HG02973 (cell line): Measurements from ENCODE around the gene NTN5.
"Not testable (repeated sequence)": the region's sequence is repeated elsewhere in the genome, so short reads cannot be mapped to it uniquely, and the experiment has no call there.

Experiments
- ATAC-seq: cut with Tn5 transposase; IDR thresholded peaks from one replicate; pipeline ENCODE4 v1.9.1; 2021; ENCODE audit warnings: moderate library complexity; ENCODE audit not compliant: unreplicated experiment

NTN5 gene, protein sequence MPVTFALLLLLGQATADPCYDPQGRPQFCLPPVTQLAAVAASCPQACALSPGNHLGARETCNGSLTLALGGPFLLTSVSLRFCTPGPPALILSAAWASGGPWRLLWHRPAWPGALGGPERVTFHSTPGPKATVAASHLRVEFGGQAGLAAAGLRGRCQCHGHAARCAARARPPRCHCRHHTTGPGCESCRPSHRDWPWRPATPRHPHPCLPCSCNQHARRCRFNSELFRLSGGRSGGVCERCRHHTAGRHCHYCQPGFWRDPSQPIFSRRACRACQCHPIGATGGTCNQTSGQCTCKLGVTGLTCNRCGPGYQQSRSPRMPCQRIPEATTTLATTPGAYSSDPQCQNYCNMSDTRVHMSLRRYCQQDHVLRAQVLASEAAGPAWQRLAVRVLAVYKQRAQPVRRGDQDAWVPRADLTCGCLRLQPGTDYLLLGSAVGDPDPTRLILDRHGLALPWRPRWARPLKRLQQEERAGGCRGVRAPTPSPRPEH

DNA sequence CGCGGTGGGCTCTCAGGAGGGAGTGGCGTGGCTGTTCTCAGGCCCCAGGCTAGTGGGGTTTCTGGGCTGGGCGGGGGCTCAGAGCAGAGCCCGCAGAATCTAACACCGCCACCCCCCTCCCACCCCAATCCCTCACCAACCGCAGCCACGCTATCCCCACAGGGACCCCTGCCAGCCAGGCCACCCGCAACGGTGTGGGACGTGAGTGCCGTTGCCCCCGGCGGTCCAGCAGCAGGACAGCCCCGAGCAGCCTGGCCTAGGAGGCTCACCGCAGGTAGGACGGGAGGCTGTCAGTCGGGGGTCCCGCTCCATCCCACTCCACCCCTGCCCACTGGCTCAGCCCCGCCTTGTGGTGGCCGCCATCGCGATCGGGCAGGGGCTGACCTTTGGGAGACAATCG lies at the start of gene NTN5:
NTN5 (minus strand) TSS at position 24 of the 400 bp plus-strand sequence. CDS start 2,031 bp downstream, outside the sequence.
- ATAC-seq: no peak

DNA sequence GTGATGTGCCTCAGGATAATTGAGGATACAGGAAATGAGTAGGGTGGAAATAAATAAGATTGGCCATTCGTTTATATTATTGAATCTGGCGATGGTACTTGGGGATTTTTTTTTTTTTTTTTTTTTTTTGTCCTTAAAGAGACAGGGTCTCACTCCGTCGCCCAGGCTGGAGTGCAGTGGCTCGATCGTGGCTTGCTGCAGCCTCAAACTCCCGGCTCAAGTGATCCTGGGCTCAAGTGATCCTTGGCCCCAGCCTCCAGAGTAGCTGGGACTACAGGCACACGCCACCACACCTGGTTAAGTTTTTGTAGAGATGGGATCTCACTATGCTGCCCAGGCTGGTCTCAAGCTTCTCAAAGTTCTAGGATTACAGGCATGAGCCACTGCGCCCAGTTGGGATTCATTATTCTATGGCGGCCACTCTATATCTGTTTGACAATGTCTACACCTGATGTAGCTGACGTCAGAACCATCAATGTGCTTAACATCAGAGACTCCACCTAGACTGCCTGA lies 49.4 kb upstream of the NTN5 start:
- ATAC-seq: no peak

DNA sequence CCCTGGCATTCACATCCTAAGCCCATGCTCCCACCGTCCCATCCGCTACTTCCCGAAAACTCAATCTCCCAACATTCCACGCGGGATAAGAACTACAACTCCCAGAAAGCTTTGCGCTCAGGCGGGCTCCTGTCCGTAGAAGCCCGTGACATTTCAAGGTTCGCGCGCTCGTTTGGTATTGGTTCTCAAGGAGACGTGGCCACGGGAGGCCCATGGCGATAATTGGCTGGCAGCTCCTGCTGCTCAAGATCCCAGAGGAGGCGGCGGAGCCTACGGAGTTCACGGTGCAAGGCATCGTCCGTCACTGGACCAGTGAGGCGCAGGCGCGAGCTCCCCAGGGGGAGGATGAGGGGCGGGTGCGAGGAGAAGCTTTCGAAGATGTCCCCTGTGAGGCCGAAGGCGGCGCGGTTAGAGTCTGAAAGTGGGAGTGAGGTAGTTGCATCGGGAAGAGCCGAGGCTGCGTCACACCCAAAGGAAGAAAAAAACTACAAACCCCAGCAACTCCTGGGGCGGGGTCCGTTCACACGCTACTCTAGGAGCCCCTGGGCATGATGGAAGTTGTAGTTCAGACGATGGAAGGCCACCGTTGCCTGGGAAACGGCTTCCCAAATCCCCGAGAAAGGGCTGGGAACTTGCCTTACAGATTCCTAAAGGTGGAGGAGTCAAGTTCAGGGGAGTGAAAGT lies 47.9 kb upstream of the NTN5 start:
- ATAC-seq: peak; percentile 75

DNA sequence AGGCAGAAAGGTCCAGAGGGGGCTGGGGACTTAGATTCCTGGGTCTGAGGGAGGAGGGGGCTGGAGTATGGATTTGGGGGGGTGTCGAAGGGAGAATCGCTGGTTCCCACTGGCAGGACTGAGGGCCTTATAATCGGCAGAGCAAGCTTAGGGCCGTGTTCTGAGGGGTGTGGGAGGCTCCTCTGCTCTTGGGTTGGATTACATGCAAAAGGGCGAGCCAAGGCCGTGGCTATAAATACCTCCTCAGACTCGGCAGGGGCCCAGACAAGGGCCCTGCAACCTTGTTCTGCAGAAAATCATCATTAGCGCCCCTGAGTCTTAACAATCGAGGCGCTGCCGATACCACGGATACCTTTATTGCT lies 47.4 kb upstream of the NTN5 start:
- no peak for ATAC-seq

DNA sequence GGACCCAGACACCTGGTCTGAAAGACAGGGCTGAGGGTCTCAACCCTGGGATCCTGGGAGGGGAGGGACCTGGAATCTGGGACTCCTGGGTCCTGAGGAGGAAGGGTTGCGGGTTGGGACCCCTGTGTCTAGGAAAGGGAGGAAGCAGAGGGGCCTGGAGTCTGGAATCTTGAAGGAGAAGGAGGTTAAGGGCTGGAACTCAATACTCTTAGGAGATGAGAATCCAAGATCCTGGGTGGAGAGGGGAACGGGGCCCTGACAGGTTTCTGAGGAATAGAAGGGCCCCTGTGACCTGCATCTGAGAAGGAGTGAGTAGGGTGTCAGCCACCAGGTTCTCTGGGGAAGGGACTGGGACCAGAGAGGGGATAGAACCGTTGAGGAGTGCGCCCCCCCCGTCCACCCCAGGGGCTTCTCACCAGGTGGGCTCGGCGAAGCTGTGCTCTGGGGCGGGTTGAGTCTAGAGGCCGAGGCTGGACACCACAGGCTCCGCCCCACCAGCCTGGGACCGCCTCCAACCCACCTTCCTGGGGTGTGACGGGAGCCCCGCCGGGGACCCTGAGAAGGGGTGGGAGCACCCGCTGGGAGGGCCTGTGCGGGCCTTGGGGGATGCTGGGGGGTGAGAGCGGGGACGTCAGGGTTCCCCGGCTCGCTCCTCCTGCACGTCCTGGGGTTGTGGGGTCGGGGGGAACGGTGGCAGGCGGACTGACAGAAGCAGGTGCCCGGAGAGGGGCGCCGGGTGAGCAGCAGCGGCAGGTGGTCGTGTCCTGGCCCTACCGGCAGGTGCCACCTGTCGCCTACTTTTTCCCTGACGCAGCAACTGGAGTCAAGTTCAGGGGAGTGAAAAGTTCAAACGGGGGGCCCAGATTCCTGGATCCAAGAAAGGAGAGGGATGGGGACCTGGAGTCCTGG lies 46.7 kb upstream of the NTN5 start, which contains the start of gene MAMSTR:
MAMSTR (minus strand) TSS at position 463 of the 909 bp plus-strand sequence. CDS start 694 bp downstream, outside the sequence.
- no peak for ATAC-seq

DNA sequence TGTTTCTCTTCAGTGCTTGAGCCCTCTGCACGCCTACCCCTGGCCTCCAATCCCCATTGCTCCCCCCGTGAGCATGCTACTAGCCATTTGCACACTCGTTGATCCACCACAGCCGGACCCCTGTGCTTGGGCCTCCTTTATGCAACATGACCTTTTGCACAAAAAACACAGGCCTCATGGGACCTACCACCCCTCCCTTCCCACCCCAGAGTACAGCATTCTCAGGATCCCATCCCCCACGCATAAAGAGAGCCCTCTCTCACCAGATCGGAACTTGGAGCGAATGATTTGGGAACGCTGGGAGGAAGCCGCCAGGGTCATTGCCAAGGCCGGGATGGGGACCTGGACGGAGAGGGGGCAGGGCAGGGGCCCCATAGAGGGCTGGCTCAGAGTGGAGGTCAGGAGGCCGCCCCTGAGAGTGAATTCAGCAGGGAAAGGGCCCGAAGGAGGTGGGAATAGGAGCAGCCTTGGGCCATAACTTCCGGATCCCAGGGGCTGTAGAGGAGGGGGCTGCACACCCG lies 46.0 kb upstream of the NTN5 start:
- ATAC-seq: no peak

DNA sequence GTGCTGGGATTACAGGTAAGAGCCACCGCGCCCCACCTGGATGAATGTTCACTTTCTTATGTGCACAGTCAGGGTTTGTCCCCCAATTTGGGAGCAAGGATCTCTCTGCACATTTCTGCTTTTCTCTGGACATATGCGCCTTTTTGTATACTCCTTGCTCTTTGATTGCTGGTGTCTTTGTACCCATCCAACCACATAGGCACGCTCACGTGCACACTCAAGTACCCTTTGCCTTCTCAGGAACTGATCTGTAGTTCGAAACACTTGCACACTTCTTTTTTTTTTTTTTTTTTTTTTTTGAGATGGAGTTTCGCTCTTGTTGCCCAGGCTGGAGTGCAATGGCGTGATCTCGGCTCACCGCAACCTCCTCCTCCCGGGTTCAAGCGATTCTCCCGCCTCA lies 45.3 kb upstream of the NTN5 start:
- not testable (repeated sequence) for ATAC-seq

DNA sequence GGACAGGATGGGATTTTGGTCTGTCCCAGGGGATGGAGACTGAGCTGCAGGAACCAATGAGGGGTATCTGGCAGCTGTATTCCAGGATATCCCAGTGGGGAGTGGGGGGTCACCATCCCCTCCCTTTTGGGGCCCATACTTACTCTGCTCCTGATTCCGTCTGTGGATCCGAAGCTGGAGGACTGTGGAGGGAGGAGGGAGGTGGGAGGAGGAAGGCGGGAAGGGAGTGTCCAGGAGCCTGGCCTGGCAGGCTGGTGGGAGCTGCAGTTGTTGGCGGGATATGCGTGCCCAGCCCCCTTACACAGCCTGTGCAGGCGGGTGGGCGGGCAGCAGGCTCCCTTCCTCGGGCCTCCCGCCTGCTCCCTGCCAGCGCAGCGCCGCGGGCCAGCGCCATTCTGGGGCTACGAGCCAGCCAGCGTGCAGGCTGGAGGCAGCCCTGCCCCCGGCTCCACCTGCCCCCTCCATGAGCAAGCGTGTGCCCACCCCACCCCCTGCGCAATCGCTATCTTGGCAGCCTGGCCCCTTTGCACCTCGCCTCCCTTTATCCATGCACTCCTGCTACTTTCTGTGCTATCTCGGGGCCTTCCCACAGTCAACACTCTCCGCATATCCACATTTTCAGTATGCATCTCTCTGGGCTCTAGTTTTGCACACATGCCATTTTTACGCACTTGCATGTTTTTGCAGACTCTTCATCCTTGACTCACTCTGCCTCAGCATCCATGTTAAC lies 43.9 kb upstream of the NTN5 start:
- ATAC-seq: no peak

DNA sequence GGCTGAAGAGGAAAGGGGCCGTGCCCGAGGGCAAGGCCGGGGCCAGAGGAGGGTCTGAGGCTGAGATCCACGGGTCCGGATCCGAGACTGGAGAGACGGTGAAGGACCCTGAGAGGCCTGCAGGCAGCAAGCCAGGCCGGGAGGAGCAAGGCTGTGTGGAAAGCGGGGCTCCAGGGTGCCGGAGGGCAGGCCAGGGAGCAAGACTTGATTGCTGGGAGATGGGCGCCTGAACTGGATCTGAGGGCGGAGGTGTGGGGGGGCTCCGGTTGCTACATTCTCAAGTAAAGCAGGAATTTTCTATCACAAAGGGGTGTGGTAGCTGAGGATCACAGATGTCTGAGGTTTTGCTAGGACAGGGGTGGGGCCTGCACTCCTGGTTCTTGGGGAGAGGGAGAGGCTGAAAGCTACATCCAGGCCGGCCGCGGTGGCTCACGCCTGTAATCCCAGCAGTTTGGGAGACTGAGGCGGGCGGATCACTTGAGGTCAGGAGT lies 42.9 kb upstream of the NTN5 start:
- no peak for ATAC-seq

DNA sequence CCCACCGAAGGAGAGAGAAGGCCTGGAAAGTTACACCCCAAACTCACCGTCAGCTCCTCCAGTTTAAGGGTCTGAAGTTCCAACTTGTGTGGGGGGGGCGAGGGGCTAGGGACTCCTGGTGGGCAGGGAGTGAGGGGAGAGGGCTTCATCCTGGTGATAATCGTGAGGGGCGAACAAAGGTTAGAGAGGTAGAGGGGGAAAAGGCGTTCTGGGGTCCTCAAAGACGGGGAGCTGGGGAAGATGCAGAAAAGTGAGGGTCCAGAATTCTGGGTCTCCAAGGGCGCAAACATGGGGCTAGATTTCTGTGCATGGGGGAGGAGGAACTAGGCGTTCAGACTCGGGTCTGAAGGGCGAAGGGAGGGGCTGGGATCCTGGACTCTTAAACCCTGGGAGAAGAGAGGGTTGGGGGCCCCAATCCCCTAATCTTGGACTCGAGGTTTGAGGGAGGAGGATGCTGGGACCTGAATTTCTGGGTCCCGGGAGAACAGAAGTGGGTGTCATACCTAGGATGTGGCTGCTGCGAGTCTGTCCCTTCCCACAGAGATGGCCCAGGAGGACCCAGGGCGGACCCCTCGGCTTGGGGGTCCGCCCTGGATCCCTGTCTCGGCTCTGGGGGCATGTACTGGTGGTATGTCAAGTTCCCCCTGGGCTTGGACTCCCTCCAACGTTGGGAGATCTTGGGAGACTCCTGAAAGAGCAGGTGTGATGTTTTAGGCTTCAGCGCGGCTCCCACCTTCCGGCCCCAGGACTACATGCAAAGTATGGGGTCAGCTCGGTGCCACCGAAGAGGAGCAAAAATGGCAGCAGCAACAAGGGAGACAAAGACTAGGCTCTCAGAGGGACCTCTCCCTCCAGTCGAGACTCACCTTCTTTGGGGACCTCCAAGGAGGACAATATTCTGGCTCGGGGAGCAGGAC lies 42.2 kb upstream of the NTN5 start:
- ATAC-seq: no peak

DNA sequence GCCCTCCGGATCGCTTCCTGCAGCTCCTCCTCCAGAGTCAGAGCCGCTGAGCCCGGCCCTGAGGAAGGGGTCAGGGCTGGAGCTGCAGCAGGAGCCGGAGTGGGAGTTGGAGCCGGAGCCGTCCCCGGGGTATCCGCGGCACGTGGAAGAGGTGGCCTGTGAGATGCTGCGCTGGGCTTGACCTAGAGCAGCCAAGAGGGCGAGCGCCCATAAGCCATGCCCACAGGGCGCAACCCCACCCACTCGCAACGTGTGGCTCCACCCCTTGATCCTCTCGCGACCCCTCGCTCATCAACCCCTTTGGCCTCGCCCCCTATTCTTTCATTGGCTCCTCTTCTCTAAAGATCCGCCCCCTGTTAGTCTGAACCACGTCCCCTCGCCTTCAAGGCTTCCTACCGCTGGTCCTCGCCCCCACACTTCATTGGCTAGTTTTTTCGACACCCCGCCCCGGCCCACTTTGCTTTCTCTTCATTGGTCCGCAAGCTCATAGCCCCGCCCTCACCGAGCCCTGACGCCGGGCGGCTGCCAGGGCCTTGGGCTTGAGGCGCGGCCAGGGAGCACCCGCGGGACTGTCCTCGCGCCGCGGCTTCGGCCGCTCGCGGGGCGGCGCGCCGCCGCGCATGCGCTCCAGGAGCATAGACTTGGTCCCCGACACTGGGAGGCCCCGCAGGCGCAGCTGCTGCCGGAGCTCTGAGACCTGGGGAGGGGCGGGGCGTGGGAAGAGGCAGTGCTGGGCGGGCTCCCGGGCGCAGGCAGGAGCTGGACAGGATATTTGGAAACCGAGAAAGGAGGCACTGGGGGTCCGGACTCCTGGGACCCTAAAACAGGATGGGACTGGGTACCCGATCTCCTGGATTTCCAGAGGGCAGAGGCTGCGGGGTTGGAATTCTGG lies 41.3 kb upstream of the NTN5 start:
- peak; percentile 77 for ATAC-seq

DNA sequence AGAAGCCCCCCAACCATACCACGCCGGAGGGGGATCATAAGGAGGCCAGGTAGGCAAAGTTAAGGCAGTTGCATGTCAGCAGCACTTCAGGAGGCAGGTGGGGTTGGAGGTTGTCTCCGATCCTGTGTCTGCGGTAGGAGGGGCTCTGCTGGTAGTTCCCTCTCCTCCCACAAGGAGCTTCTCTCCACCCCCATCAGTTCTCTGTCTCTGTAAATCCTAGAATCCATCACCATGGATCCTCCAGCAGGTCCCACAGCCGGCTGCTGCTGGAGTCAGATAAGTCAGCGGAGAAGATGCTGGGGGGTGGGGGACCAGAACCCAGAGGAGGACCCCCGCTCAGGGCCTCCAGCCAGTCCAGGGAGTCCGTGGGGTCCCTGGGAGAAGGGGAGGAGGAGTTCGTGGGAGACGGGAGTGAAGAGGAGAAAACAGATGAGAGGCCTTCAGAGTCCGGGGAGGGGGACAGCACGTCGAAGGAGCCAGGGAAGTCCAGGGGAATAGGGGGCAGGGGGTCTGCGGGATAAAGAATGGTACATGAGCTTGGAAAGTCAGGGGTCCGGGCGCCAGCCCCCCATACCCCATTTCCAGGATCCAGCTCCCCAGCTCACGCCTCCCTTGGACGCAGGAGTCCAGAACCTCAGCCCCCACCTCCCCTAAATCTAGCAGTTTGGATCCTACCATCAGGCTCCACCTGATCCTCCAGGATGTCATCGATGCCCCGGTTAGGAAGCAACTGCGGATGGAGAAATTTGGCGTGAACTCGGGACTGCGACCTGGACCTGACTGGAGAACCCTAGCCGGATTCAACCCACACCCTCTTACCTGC lies 40.4 kb upstream of the NTN5 start:
- no peak for ATAC-seq

DNA sequence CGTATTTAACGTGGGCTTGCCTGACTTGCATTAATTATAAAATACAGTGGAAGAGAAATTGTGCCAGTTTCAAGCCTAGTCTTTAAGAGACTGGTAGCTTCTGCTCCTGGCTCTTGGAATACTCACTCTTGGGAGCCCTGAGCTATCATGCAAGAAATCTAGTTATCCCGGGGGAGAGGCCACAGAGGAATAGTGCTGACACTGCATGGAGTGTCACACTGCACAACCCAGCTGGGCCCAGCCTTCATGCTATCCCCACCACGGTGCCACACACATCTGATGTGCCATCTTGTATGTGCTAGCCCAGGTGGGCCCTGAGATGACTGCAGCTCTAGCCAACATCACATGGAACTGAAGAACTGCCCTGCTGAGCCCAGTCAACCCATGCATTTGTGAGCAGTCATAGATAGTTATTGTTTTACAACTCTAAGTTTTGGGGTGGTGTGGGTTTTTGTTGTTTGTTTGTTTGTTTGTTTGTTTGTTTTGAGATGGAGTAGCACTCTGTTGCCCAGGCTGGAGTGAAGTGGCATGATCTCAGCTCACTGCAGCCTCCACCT lies 38.4 kb upstream of the NTN5 start:
- ATAC-seq: no peak

DNA sequence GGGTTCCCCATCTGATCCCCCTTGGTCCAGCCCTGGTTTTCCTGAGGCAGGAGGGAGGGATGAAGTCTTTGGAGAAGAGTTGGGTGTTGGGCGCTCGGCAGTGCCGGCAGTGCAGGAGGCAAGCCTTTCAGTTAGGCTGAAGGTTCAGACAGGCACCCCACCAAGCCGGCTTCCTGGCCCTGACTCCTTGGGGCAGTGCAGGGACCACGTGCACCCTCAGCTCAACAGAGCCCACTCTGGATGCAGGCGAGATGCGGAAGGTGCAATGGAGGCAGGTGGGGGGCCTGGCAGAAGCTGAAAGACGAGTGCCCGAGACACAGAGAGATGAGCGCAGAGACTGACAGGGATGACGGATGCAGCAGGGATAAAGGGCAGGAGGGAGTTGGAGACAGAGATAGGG lies 35.7 kb upstream of the NTN5 start:
- no peak for ATAC-seq

DNA sequence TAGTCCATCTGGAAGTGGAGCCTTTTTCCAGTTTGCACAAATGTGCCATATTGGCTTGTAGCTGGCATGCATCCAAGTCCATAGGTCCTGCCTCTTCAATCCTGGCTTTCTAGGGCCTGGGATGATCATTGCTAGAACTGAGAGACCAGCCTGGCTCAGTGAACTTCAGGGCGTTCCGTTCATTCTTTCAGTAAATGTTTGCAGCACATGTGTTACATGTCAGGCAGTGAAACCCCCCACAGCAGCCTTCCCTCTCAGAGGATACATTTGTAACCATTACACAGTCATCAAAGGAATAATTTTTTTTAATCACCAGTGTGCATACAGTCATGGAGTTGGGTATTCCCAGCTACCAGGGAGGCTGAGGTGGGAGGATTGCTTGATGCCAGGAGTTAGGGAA lies 32.6 kb upstream of the NTN5 start:
- ATAC-seq: no peak

DNA sequence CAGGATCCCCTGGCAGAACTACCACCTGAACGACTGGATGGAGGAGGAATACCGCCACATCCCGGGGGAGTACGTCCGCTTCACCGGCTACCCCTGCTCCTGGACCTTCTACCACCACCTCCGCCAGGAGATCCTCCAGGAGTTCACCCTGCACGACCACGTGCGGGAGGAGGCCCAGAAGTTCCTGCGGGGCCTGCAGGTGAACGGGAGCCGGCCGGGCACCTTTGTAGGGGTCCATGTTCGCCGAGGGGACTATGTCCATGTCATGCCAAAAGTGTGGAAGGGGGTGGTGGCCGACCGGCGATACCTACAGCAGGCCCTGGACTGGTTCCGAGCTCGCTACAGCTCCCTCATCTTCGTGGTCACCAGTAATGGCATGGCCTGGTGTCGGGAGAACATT lies 30.5 kb upstream of the NTN5 start:
- ATAC-seq: no peak

DNA sequence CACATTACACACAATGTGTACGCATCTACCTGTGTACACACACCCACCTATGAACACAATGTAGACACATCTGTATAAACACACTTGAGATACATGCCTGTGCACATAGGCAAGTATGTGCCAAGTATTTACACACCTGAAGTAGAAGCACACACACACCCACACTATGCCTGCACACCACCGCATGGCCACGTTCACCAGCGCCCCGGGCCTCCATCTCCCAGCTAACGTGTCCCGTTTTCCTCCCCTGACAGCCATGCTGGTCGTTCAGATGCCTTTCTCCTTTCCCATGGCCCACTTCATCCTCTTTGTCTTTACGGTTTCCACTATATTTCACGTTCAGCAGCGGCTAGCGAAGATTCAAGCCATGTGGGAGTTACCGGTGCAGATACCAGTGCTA lies 29.9 kb upstream of the NTN5 start:
- ATAC-seq: no peak
